CD4-positive, alpha-beta T cell treated with Interleukin-10 for 1 hour (primary cell): Measurements from ENCODE around the gene ATP2C1.
A peak's percentile ranks its signal among the peaks of the same experiment; 100 is the strongest.

ENCODE experiments used
- DNase-seq: peaks from one replicate; pipeline ENCODE4 v3.0.0-alpha.2; 2020

ATP2C1 gene

GRCh38 chr3:130895690-130896488 lies 2.0 kb downstream of the ATP2C1 start:
- DNase-seq, result peak; percentile 12

GRCh38 chr3:130897316-130897715 lies 3.4 kb downstream of the ATP2C1 start:
- no peak for DNase-seq

GRCh38 chr3:130900959-130901358 lies 7.1 kb downstream of the ATP2C1 start:
- no peak for DNase-seq

- DNase-seq, result no peak
These were observed 7.8 kb downstream of the ATP2C1 start for GRCh38 chr3:130901463-130902204.

GRCh38 chr3:130903412-130903908 lies 9.6 kb downstream of the ATP2C1 start:
- DNase-seq, result no peak

GRCh38 chr3:130904491-130904890 lies 10.6 kb downstream of the ATP2C1 start:
- no peak for DNase-seq

- DNase-seq, result no peak
These were observed 11.7 kb downstream of the ATP2C1 start for GRCh38 chr3:130905551-130905950.

- DNase-seq, result no peak
These were observed 12.6 kb downstream of the ATP2C1 start for GRCh38 chr3:130906374-130906995.

GRCh38 chr3:130907500-130907899 lies 13.6 kb downstream of the ATP2C1 start:
- DNase-seq, result no peak

- peak; percentile 7 for DNase-seq
These were observed 14.1 kb downstream of the ATP2C1 start for GRCh38 chr3:130907966-130908365.

- no peak for DNase-seq
These were observed 21.8 kb downstream of the ATP2C1 start for GRCh38 chr3:130915567-130916292.

GRCh38 chr3:130916507-130917167 lies 22.8 kb downstream of the ATP2C1 start:
- DNase-seq, result no peak

- no peak for DNase-seq
These were observed 24.4 kb downstream of the ATP2C1 start for GRCh38 chr3:130918328-130918727.

GRCh38 chr3:130925628-130926027 lies 31.7 kb downstream of the ATP2C1 start:
- DNase-seq, result no peak

GRCh38 chr3:130926504-130926903 lies 32.6 kb downstream of the ATP2C1 start:
- DNase-seq, result no peak

- DNase-seq, result no peak
These were observed 35.9 kb downstream of the ATP2C1 start for GRCh38 chr3:130929804-130930203.

- DNase-seq, result no peak
These were observed 39.1 kb downstream of the ATP2C1 start for GRCh38 chr3:130932979-130933378.

GRCh38 chr3:130933801-130934345 lies 40.0 kb downstream of the ATP2C1 start:
- DNase-seq, result no peak

- no peak for DNase-seq
These were observed 40.7 kb downstream of the ATP2C1 start for GRCh38 chr3:130934442-130935089.

GRCh38 chr3:130935761-130936492 lies 42.0 kb downstream of the ATP2C1 start:
- no peak for DNase-seq

GRCh38 chr3:130939753-130940152 lies 45.9 kb downstream of the ATP2C1 start:
- no peak for DNase-seq
